Anterior cingulate cortex (tissue), 58 donors: ENCODE measurements around the gene ZDHHC5.
"Not testable (repeated sequence)": the region's sequence is repeated elsewhere in the genome, so short reads cannot be mapped to it uniquely, and the experiment has no call there.

Source experiments
- DNase-seq, 58 donors: peaks; one replicate each; lab custom pipeline; 2025; lab: John Stamatoyannopoulos, UW

Gene ZDHHC5

GRCh38 chr11:57712256-57713150 lies 44.6 kb downstream of the ZDHHC5 start, which contains the start of gene TMX2:
Gene TMX2 (plus strand): TSS chr11:57712593. CDS start chr11:57712619, 26 bp downstream.
- peak; percentile 47 to 99 (median 94) for DNase-seq

- no peak for DNase-seq
These were observed 45.9 kb downstream of the ZDHHC5 start for GRCh38 chr11:57713835-57714234.

GRCh38 chr11:57716726-57717125 lies 48.8 kb downstream of the ZDHHC5 start:
- not testable (repeated sequence) for DNase-seq

- DNase-seq: no peak
These were observed 59.3 kb downstream of the ZDHHC5 start for GRCh38 chr11:57727185-57727584.

- DNase-seq: no peak
These were observed 60.9 kb downstream of the ZDHHC5 start for GRCh38 chr11:57728829-57729228.

GRCh38 chr11:57729479-57729878 lies 61.6 kb downstream of the ZDHHC5 start:
- no peak for DNase-seq

- DNase-seq: no peak
These were observed 64.7 kb downstream of the ZDHHC5 start for GRCh38 chr11:57732661-57733060.

GRCh38 chr11:57735619-57736298 lies 67.8 kb downstream of the ZDHHC5 start:
- DNase-seq: no peak

- DNase-seq: peak; percentile 40 to 98 (median 93)
These were observed 73.5 kb downstream of the ZDHHC5 start, which contains the start of gene SELENOH for GRCh38 chr11:57741132-57742086. Gene SELENOH (plus strand): TSS chr11:57741491. CDS start chr11:57741596, 105 bp downstream.

- DNase-seq: no peak
These were observed 74.2 kb downstream of the ZDHHC5 start for GRCh38 chr11:57742087-57742452.

GRCh38 chr11:57744357-57744756 lies 76.4 kb downstream of the ZDHHC5 start:
- no peak for DNase-seq

GRCh38 chr11:57745206-57745605 lies 77.3 kb downstream of the ZDHHC5 start:
- no peak for DNase-seq

- no peak for DNase-seq
These were observed 79.0 kb downstream of the ZDHHC5 start for GRCh38 chr11:57746920-57747319.
